C4-2B (cell line): ENCODE results near the gene RBAK.
"Not testable (repeated sequence)": the region's sequence is repeated elsewhere in the genome, so short reads cannot be mapped to it uniquely, and the experiment has no call there.

ENCODE experiments used
- H3K27ac ChIP-seq: fragments of 450-650 bp; 2 replicates; pipeline ENCODE4 v1.5.1; 2017
- CTCF ChIP-seq: fragments of 450-650 bp; conservative IDR thresholded peaks from 2 replicates; pipeline ENCODE4 v1.5.1; 2017; ENCODE audit warnings: mild to moderate bottlenecking
- ZFX ChIP-seq: fragments of 450-650 bp; IDR thresholded peaks from 2 replicates; pipeline ENCODE4 v1.6.1; 2017

Gene RBAK

GRCh38 chr7:5065107-5065407 lies 19.4 kb downstream of the RBAK start:
- no peak for TF ChIP-seq ZFX
- TF ChIP-seq CTCF, result no peak
- H3K27ac ChIP-seq, result no peak overlapping the region

- TF ChIP-seq ZFX, result no peak
Measured at GRCh38 chr7:5068521-5068920, 22.9 kb downstream of the RBAK start.

GRCh38 chr7:5070206-5070605 lies 24.5 kb downstream of the RBAK start:
- H3K27ac ChIP-seq, result no peak overlapping the region
- TF ChIP-seq ZFX, result no peak
- no peak for TF ChIP-seq CTCF

More at GRCh38 chr7:5068521-5068920, 22.9 kb downstream of the RBAK start:
- no peak overlapping the region for H3K27ac ChIP-seq

- H3K27ac ChIP-seq, result not testable (repeated sequence)
Measured at GRCh38 chr7:5075187-5075586, 29.5 kb downstream of the RBAK start.

GRCh38 chr7:5077740-5078139 lies 32.1 kb downstream of the RBAK start:
- no peak overlapping the region for H3K27ac ChIP-seq
- TF ChIP-seq ZFX (no peak), CTCF (no peak)

- no peak for TF ChIP-seq CTCF
- TF ChIP-seq ZFX, result no peak
- H3K27ac ChIP-seq, result no peak overlapping the region
Measured at GRCh38 chr7:5082806-5083205, 37.1 kb downstream of the RBAK start.

- no peak overlapping the region for H3K27ac ChIP-seq
- TF ChIP-seq ZFX, result no peak
- no peak for TF ChIP-seq CTCF
Measured at GRCh38 chr7:5083311-5083711, 37.7 kb downstream of the RBAK start.

- TF ChIP-seq ZFX (no peak), CTCF (no peak)
- no peak overlapping the region for H3K27ac ChIP-seq
Measured at GRCh38 chr7:5086256-5086655, 40.6 kb downstream of the RBAK start.
